G401.6 (cell line): ENCODE measurements around the gene TRIOBP.
"Not testable (repeated sequence)": the region's sequence is repeated elsewhere in the genome, so short reads cannot be mapped to it uniquely, and the experiment has no call there.

Experiments used
- FAIRE-seq: peaks from 2 replicates; lab custom pipeline; 2012; peaks lifted over from hg19 to GRCh38; lab: Jason Lieb, UNC

The TRIOBP gene, protein sequence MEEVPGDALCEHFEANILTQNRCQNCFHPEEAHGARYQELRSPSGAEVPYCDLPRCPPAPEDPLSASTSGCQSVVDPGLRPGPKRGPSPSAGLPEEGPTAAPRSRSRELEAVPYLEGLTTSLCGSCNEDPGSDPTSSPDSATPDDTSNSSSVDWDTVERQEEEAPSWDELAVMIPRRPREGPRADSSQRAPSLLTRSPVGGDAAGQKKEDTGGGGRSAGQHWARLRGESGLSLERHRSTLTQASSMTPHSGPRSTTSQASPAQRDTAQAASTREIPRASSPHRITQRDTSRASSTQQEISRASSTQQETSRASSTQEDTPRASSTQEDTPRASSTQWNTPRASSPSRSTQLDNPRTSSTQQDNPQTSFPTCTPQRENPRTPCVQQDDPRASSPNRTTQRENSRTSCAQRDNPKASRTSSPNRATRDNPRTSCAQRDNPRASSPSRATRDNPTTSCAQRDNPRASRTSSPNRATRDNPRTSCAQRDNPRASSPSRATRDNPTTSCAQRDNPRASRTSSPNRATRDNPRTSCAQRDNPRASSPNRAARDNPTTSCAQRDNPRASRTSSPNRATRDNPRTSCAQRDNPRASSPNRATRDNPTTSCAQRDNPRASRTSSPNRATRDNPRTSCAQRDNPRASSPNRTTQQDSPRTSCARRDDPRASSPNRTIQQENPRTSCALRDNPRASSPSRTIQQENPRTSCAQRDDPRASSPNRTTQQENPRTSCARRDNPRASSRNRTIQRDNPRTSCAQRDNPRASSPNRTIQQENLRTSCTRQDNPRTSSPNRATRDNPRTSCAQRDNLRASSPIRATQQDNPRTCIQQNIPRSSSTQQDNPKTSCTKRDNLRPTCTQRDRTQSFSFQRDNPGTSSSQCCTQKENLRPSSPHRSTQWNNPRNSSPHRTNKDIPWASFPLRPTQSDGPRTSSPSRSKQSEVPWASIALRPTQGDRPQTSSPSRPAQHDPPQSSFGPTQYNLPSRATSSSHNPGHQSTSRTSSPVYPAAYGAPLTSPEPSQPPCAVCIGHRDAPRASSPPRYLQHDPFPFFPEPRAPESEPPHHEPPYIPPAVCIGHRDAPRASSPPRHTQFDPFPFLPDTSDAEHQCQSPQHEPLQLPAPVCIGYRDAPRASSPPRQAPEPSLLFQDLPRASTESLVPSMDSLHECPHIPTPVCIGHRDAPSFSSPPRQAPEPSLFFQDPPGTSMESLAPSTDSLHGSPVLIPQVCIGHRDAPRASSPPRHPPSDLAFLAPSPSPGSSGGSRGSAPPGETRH (N-terminal part only)

DNA sequence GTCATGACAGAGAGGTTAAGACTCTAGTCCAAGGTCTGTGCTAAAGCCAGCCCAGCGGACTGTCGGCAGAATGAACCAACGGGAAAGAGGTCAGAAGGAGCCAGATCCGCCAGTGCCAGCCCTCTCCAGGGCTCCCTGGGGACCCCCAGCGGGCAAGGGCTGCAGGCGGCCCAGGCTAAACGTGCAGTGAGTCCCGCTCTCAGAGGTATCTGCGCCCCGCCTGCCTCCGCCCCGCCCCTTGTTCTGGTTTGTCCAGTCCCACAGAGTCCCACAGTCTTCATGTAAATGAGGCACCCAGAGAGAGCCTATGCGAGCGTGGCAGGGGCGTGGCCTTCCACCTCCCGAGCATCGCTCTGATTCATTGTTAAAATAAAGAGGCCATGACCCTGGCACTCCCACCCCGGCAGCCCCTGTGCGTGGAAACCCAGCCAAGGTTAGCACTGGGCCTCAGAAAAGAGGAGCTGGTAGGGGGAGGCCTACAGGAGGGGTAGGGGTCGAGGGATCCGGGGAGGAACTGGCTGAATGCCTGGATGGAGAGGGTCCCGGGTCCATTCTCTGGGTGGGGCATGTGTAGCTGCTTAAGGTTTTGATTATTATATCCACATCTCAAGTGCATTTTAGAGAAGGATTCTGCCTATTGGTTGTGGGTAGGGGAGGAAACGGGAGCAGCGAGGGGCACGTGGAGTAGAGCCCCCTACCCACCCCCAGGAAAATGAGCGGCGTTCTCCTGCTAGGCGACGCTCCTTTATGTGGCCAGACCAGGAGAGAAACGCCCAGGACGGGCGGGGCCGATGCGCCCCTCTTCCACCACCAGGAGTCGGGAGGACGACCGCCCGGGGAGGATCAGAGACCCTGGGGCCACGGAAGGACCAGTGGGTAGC is at the start of gene TRIOBP:
Gene TRIOBP, plus strand, starts transcription at position 392 of the 881 bp plus-strand sequence. CDS start 4,318 bp downstream, outside the sequence.
- FAIRE-seq, result peak; percentile 99

DNA sequence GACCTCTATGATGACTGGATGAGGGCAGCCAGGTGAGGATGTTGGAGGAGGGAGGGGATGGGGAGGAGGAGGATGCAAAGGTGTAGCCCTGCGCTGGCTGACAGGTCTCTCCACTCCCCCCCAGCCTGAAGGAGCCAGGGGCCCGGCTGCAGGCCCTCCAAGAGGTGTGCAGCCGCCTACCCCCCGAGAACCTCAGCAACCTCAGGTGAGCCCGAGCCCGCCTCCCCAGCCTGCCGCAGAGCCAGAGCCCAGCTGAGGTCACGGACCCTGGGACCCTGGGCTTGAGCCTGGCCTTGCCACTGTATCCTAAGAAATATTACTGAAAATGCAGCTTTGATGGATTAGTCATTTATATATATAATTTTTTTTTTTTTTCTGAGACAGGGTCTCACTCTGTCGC is 49.5 kb upstream of the TRIOBP start:
- no peak for FAIRE-seq

DNA sequence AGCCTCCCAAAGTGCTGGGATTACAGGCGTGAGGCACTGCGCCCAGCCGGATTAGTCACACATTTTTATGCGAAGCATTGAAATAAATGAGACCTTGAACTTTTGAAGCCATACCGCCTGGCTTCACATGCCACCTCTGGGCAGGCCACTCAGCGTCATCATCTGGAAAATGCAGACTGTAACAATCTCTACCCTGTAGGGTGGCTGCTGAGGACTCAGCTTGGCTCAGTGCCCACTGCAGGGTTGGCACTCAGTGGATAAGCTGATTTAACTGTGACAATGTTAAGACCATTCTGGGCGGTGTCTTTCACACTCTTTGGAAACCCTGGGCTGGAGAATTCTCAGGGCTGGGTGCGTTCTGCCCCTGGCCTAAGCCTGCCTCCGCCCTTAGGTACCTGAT is 48.9 kb upstream of the TRIOBP start:
- FAIRE-seq, result no peak

DNA sequence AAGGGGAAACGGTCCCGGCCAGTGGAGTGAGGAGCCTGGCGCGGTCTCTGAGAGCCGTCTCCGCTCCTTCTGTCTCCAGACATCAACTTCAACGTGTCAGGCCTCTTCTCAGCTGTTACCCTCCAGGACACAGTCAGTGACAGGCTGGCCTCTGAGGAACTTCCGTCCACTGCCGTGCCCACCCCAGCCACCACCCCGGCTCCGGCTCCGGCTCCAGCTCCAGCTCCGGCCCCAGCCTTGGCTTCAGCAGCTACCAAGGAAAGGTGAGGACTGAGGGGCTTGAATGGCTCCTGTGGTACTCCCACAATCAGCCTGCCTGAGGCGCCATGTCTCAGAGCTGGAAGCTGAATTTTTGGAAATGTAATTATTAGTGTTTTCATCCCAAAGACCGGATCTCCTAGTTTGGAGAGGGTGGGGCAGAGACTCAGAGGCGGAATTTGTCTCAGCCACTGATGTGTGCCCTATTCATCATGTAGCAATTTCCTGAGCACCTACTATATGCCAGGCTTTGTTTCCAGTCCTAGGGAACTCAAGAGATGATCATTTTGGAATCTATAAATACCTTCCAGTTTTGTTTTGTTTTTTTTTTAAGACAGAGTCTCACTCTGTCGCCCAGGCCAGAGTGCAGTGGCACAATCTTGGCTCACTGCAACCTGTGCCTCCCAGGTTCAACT is 46.2 kb upstream of the TRIOBP start:
- no peak for FAIRE-seq

DNA sequence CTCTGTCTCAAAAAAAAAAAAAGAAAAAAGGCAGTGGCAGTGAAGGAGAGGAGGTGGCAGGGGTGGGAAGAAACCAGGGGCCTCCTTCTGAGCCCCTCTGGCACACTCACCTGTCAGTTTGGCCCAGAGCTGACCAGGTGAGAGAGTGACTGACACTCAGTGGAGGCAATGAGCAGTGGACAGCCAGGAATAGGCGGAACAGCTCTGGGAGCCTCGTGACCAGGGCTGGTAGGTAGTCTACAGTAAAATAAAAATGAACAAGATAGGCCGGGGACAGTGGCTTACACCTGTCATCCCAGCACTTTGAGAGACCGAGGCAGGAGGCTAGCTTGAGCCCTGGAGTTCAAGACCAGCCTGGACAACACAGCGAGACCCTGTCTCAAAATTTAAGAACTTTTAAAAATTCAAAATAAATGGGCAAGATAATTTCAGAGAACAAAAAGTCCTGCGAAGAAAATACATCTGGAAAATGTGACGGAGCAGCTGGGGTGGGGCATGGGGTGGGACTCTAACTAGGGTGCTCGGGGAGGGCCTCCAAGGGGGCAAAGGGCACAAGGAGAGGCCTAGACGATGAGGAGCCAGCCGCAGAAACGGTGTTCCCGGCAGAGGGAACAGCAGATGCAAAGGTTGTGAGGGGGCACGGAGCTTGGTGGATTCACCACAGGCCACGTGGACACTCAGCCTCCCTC is 42.1 kb upstream of the TRIOBP start:
- FAIRE-seq, result no peak

DNA sequence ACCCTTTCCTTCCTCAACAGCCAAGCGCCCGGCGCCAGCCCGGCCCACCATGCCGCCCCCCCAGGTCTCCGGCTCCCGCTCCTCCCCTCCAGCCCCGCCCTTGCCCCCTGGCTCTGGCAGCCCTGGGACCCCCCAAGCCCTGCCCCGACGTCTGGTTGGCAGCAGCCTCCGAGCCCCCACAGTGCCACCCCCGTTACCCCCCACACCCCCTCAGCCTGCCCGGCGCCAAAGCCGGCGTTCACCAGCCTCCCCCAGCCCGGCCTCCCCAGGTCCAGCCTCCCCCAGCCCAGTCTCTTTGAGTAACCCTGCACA is 41.6 kb upstream of the TRIOBP start:
- FAIRE-seq, result no peak

DNA sequence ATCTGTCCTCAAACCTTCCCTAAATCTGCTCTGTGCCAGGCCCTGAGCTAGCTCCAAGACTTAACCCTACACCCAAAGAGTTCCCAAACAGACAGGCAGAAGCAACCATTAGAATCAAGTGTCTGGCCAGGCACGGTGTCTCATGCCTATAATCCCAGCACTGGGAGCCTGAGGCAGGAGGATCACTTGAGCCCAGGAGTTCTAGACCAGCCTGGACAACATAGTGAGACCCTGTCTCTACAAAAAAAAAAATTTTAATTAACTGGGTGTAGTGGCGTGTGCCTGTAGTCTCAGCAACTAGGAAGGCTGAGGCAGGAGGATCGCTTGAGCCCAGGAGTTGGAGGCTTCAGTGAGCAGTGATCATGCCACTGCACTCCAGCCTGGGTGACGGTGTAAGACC is 40.3 kb upstream of the TRIOBP start:
- not testable (repeated sequence) for FAIRE-seq

DNA sequence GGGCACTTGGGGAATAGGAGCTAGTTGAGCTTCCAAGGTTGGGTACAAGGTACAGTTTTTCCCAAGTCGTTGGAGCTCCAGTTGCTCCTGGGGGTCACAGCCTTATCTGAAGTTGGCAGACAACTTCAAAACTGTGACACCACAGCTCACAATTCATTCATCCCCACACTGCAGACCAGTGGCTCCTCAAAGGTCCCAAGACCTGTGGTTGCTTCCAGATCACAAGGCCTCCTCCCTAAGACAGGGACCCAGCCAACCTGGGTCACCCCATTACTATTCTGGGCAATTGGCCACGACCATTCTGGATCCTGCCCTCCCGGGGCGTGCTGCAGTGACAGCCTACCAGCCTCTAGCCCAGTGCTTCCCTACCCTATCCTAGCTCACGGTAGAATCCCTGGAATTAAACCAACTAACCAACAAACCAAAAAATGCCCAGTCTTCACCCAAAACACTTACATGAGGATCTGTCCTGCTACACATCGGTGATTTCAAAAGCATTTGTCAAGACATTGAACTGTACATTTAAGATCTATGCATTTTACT is 39.2 kb upstream of the TRIOBP start:
- no peak for FAIRE-seq

DNA sequence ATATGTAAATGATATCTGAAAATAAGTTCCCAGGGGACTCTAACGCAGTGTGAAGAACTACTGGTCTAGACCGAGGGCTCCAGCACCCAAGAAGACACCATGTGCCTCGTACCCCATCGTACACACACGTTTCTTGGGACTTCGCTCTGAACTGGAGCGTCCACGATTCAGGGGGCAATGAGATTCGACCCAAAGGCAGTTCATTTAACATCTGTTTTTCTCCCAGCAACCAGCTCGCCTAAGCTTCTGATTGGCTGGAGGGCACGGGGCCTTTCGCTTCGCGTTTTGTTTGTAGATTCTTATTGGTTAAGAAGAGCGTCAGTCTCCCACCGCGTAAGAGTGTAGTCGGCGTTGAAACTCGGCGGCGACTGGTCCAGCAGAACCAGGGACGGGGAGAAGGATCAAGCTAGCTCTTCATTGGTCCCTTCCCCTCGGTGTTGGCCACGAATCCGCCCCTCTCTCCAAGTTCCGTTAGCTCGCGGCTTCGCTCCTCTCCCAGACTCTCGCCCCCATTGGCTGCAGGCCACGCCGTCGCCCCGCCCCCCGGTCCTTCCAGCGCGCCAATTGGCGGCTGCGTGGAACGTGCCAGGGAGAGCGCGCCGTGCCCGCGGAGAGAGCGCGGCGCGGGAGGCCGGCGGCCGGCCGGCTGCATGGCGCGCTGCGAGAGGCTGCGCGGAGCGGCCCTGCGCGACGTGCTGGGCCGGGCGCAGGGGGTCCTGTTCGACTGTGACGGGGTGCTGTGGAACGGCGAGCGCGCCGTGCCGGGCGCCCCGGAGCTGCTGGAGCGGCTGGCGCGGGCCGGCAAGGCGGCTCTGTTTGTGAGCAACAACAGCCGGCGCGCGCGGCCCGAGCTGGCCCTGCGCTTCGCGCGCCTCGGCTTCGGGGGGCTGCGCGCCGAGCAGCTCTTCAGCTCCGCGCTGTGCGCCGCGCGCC is 38.4 kb upstream of the TRIOBP start, which contains the start of gene PDXP:
Gene PDXP, plus strand, starts transcription at position 591 of the 933 bp plus-strand sequence. Its CDS starts 60 bp downstream, at position 651.
- FAIRE-seq, result peak; percentile 99

DNA sequence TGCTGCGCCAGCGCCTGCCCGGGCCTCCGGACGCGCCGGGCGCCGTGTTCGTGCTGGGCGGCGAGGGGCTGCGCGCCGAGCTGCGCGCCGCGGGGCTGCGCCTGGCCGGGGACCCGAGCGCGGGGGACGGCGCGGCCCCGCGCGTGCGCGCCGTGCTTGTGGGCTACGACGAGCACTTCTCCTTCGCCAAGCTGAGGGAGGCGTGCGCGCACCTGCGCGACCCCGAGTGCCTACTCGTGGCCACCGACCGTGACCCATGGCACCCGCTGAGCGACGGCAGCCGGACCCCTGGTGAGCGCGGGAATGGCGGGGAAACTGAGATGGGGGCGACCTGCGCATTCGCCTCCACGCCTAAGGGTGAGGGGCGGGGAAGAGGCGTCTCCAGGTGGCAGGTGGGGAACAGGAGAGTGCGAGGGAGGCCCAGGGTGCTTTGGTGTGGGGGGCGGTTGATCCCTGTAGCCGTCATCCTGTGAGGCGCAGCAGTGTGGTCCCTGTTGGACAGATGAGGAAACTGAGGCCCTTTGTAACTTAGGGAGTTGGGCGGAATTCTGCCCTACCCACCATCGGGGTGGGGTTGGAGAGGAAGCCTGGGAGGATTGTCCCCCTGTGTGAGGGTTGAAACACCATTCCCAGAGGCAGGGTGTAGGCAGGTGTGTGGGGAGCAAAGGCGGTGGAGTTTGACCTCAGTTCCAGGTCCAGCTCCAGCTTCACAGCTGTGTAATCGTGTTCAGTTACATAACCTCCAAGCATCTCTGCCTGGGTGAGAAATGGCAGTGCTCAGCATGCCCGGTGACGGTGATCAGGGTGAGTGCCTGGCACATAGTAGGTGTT is 37.6 kb upstream of the TRIOBP start:
- FAIRE-seq, result no peak

DNA sequence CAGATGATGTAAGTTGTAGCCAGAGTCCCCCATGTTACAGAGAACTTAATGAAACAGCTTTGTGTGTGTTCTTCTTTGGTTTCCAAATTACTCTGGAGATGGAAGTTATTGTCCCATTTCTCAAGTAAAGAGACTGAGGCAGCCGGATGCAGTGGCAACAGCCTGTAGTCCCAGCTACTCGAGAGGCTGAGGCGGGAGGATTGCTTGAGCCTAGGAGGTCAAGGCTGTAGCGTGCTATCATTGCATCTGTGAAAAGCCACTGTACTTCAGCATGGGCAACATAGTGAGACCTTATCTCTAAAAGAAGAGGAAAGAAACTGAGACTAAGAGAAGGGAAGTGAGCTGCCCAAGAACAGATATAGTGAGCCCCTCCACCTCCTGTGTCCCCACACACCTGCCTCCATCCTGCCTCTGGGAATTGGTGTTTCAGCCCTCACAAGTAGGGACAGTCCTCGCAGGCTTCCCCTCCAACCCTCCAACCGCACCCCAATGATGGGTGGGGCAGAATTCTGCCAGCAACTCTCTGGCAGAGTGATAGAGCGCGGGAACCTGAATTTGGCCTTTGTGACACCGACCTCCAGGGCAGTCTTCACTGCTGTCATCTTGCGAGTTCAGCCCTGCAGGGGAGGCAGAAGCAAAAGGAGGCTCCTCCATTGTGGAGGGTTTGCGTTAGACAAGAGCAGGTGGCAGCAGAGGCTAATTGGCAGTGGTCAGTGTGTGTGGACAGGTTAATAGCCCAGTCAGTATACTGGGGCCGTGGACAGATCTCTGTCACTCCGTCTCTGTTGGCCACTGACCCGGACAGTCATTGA is 36.7 kb upstream of the TRIOBP start:
- FAIRE-seq, result no peak

DNA sequence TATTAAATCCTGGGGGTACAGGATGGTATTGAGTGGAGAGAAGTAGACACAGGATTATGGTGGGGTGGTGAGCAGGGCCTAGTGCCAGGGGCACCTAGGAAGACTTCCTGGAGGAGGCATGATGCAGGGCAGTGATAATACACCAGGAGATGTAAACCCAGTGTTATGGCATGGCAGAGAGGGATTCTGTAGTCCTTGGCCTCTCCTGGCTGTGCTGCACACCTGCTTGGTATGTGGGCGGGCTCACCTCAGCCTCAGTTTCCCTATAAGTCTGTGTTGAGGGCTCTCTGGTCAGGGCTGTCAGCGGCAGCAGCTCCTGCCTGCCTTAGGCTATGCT is 36.2 kb upstream of the TRIOBP start:
- no peak for FAIRE-seq

DNA sequence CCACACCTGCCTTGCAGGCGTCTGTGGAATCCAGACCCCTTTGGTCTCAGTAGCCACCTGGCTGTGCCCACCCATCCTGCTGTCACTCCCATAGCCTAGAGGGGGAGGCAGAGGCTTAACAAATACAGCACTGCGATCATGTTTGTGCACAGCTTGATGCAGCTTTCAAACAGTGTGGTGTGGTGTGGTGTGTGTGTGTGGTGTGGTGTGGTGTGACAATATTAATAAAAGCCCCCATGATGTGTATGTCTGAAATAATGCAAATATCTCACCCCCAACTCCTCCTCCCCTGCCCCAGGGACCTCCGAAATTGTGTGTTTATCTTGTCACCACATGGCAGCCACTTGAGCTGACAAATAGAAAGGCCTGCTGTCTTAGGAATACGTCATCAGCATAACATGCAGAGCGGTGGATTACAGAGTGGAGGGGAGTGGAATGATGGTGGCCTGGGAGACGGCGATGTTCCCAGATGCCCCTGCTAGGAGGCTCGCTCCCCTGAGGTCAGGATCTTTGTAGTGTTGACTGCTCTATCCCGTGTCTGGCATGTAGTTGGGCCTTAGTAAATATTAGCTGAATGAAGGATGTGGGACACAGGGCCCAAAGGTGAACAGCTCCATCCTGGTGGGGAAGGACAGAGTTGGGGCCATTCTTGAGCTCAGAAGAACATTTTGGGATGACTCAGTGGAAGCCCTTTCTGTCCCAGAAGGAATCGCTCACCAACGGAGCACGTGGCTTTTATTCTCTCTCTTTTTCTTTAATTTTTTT is 35.5 kb upstream of the TRIOBP start:
- no peak for FAIRE-seq

DNA sequence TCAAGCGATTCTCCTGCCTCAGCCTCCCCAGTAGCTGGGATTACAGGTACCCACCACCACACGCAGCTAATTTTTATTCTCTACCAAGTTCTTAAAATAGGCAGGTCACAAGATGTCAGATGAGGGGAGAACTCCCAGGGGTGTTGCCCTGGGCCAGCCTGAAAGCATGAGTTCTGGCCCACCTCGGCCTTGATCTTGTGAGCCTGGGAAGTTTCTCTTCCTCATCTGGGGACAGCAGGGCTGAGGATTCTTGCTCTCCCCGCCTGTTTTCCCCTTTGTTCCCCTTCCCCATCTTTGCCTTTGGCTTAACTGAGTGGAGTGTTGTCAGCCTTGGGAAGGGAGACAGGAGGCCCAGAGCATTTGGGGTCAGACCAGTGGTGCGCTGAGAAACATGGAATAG is 34.8 kb upstream of the TRIOBP start:
- no peak for FAIRE-seq

DNA sequence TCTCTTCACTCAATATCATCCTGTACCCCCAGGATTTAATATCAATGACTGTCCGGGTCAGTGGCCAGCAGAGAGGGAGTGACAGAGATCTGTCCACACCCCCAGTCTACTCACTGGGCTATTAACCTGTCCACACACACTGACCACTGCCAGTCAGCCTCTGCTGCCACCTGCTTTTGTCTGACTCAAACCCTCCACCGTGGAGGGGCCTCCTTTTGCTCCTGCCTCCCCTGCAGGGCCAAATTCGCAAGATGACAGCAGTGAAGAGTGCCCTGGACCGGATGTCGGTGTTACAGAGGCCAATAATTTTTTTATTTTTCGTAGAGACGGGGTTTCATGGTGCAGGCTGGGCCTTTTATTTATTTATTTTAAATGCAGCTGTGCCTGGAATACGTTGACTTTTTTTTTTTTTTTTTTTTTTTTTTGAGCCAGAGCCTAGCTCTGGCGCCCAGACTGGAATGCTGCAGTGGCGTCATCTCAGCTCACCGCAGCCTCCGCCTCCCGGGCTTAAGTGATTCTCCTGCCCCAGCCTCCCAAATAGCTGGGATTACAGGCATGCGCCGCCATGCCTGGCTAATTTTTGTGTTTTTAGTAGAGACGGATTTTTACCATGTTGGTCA is 33.2 kb upstream of the TRIOBP start:
- no peak for FAIRE-seq
